Neutrophil (primary cell): ENCODE data around the gene MICAL3.

ENCODE experiments used
- H3K27ac ChIP-seq: fragments of 200-600 bp; sonication (generic); 2 replicates; pipeline ENCODE4 v1.5.1; 2016; ENCODE audit warnings: mild to moderate bottlenecking, moderate library complexity
- H3K27me3 ChIP-seq: fragments of 200-600 bp; sonication (generic); 2 replicates; pipeline ENCODE4 v1.6.0; 2016; ENCODE audit warnings: mild to moderate bottlenecking
- H3K36me3 ChIP-seq: fragments of 200-600 bp; sonication (generic); 2 replicates; pipeline ENCODE4 v1.5.1; 2017
- H3K4me1 ChIP-seq, 2 experiments: fragments of 200-600 bp in 1 of 2; sonication (generic) in 1 of 2; 1 replicate in 1 of 2; 2 replicates in 1 of 2; pipeline versions ENCODE4 v1.5.1 to v1.6.1; 2013 to 2016; ENCODE audit warnings: low read depth in 1 of 2, low read length in 1 of 2, mild to moderate bottlenecking in 1 of 2, moderate library complexity in 1 of 2; ENCODE audit not compliant: control insufficient read depth in 1 of 2, insufficient read depth in 1 of 2
- H3K4me3 ChIP-seq, 2 experiments: fragments of 200-600 bp in 1 of 2; sonication (generic) in 1 of 2; 1 replicate in 1 of 2; 2 replicates in 1 of 2; pipeline ENCODE4 v1.5.1; 2013 to 2016; ENCODE audit warnings: low read depth in 1 of 2, low read length in 1 of 2, mild to moderate bottlenecking in 1 of 2, moderate library complexity in 1 of 2
- H3K9me3 ChIP-seq: fragments of 200-600 bp; sonication (generic); 2 replicates; pipeline ENCODE4 v1.5.1; 2016
- TF ChIP-seq, protein P1 (sequence below): fragments of 200-600 bp; sonication (generic); IDR thresholded peaks from 2 replicates; pipeline ENCODE4 v1.5.1; 2016; ENCODE audit warnings: antibody characterized with exemption

MICAL3 gene

DNA sequence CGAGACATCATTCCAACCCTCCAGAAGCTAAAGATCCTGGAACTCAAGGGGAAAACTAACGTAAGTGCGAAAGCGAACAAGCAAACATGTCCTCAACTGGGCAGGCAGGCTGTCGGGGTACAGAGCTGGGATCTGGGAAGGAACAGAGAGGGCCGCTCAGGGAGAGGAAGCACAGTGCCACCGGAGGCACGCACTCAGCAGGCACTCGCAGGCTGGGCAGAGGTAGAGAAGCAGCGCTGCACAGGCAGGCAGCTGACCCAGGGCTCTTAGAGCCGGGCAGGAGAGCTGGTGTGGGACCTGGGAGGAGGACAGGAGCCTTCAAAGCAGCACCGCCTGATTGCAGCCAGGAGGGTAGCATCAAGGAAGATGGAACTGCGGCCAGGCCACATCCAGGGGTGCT is 62.2 kb downstream of the MICAL3 start:
- Histone ChIP-seq H3K27me3 (no peaks in the 10 kb centered on the region), H3K27ac (no peak overlapping the region), H3K4me3 (no peak overlapping the region), H3K36me3 (no peaks in the 10 kb centered on the region), H3K4me1 (no peaks in the 10 kb centered on the region), H3K9me3 (no peaks in the 10 kb centered on the region)
- TF ChIP-seq, protein P1, sequence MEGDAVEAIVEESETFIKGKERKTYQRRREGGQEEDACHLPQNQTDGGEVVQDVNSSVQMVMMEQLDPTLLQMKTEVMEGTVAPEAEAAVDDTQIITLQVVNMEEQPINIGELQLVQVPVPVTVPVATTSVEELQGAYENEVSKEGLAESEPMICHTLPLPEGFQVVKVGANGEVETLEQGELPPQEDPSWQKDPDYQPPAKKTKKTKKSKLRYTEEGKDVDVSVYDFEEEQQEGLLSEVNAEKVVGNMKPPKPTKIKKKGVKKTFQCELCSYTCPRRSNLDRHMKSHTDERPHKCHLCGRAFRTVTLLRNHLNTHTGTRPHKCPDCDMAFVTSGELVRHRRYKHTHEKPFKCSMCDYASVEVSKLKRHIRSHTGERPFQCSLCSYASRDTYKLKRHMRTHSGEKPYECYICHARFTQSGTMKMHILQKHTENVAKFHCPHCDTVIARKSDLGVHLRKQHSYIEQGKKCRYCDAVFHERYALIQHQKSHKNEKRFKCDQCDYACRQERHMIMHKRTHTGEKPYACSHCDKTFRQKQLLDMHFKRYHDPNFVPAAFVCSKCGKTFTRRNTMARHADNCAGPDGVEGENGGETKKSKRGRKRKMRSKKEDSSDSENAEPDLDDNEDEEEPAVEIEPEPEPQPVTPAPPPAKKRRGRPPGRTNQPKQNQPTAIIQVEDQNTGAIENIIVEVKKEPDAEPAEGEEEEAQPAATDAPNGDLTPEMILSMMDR: no peak

DNA sequence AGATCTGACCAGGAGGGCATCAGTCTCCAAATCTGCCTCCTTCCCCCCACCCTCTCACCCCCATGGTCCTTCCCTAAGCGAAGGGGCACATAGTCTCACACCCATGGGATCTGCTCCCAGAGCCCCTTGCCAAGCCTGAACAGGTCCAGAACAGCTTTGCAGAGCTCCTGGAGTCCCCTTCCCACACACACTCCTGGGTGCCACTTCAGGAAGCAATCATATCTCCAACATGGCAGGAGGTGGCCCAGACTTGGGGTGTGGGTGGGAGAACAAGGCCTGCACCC is 63.0 kb downstream of the MICAL3 start:
- peaks cover 0 to 4% of the 10 kb centered on the region in 2 experiments for H3K4me1 ChIP-seq
- no peaks in the 10 kb centered on the region for H3K9me3 ChIP-seq
- H3K36me3 ChIP-seq: no peaks in the 10 kb centered on the region
- H3K27me3 ChIP-seq: no peaks in the 10 kb centered on the region
- H3K4me3 ChIP-seq: no peak overlapping the region
- TF ChIP-seq, protein P1: no peak
- no peak overlapping the region for H3K27ac ChIP-seq

DNA sequence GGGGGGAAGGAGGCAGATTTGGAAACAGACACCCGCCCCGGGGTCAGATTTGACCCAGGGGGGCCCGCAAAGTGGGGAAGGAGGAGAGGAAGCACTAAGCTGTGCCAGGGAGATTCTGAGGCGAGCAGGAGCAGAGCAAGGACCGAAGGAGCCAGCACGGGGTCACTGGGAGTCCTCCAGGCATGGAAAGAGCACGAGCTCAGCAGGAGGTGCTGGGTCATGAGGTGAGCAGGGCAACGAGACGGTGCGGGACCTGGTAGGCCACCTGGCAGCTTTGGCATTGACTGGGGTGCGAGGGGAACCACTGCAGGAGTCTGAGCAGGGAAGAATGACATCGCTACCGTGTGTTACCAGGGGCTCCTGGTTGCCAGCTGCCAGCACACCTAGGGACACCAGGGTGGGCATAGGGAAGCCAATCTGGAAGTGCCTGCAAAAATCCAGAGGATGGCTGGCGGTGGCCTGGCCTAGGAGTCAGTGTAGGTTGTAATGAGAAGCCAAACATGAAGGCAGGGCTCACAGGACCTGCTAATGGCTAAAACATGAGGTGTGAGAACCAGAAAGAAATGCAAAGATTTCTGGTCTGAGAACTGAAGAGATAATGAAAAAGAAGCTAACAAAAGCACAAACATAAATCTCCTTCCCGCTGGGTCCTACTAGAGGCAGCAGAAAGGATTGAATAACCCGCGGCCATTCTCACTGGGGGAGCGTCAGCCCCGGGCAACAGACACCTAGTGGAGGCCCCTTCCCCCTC is 63.5 kb downstream of the MICAL3 start:
- H3K27me3 ChIP-seq: no peaks in the 10 kb centered on the region
- no peak overlapping the region for H3K4me3 ChIP-seq
- H3K4me1 ChIP-seq: peaks cover 0 to 7% of the 10 kb centered on the region in 2 experiments
- TF ChIP-seq, protein P1: no peak
- no peak overlapping the region for H3K27ac ChIP-seq
- H3K36me3 ChIP-seq: no peaks in the 10 kb centered on the region
- no peaks in the 10 kb centered on the region for H3K9me3 ChIP-seq

DNA sequence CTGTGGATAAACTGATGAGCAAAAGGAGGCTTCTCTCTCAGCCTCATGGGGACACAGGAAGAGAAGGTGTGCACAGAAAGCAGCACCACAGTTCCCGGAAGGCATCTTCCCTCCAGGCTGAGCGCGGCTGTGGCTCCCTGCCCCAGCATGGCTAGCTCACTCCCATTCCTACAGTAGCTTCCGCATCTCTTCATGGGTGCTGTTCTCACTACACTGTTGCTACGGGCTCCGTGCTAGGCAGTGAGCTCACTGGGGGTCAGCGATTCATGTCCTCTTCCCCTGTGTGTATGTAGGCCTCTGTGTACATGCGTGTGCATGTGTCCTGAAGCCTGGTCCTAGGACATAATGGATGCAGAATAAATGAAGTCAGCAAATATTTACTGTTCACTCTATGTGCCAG is 64.3 kb downstream of the MICAL3 start:
- Histone ChIP-seq H3K27me3 (no peaks in the 10 kb centered on the region), H3K9me3 (no peaks in the 10 kb centered on the region), H3K36me3 (no peaks in the 10 kb centered on the region), H3K4me3 (no peak overlapping the region), H3K27ac (no peak overlapping the region), H3K4me1 (peaks cover 0 to 7% of the 10 kb centered on the region in 2 experiments)
- TF ChIP-seq, protein P1: no peak

DNA sequence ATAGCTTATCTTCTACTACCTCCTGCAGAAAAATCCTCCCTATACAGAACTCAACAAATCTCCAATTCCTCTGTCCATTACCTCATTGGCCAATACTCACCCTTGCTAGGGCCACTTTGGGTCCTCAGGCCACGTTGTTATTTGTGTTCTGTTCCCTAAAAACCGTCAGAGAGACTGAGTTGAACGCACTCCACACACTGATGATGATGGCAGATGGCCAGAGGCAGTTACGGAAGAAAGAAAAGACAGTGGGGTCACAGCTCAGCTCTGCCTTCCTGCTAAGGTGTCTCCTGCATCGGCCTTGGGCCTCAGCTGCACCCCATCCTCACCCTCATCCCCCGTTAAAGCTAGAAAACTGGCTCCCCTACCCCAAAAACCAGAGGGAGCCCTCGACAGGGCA is 66.2 kb downstream of the MICAL3 start:
- Histone ChIP-seq H3K4me1 (peaks cover 0 to 7% of the 10 kb centered on the region in 2 experiments), H3K9me3 (no peaks in the 10 kb centered on the region), H3K4me3 (no peak overlapping the region), H3K27ac (no peak overlapping the region), H3K36me3 (no peaks in the 10 kb centered on the region), H3K27me3 (no peaks in the 10 kb centered on the region)
- TF ChIP-seq, protein P1: no peak
